Measurements from ENCODE around the gene PPP2R1B.

The PPP2R1B gene

DNA sequence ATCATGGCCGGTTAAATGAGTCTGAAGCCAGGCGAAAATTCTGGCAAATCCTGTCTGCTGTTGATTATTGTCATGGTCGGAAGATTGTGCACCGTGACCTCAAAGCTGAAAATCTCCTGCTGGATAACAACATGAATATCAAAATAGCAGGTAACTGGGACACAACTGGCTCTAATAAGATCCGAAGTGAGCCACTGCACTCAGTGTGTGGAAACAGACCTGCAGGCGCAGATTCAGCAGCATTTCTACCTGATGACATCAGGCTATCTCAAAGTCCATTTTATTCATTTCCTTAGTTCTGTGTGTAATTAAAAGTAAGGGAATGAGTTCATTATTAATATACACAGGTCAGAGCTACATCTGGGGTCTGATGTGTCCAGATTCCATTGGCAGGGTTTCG is 78.2 kb downstream of the PPP2R1B start:
- no peak for DNase-seq

DNA sequence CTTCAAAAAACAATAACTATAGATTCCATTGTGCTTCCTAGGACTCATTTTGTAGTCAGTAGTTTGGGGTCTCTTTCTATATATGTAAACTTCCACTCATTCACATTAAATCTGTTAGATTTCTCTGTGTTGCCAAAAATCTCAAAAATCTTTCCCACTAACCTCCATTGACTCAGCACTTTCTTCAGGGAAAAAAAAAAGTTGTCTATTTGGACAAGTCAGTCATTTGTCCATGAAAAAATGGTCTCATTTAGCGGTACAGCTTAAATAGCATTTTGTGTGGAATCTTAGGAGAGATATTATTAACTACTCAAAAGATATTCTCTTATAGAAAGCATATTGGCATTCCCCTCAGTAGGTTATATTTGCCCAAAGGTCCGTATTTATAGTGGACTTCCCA is 81.9 kb downstream of the PPP2R1B start:
- no peak for DNase-seq

DNA sequence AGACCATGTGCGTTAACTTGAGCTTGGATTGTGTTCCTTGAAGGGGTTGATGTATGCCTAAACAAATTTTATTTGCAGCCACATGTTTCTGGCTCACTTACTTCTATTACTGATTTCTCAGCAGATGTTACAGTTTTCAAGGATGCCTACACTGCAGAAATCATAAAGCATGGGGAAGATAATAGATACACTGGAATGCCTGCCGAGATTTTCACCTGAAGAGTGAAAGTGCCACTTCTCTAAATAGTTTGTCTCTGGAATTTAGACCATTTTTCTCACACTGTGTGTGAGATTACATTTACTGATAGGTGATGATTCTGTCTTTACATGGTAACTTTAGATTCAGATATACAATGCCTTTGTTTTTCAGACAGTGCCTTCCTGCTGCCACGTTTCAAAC is 82.4 kb downstream of the PPP2R1B start:
- DNase-seq = no peak

- DNase-seq = no peak
Observed at GRCh38 chr11:111680486-111681175, 85.6 kb downstream of the PPP2R1B start.
